HG03469 (cell line): Measurements from ENCODE around the gene MACROD2.

Source experiments
- ATAC-seq: cut with Tn5 transposase; IDR thresholded peaks from one replicate; pipeline ENCODE4 v1.9.1; 2021; ENCODE audit warnings: mild to moderate bottlenecking, moderate library complexity, moderate number of reproducible peaks; ENCODE audit not compliant: unreplicated experiment

The MACROD2 gene

DNA sequence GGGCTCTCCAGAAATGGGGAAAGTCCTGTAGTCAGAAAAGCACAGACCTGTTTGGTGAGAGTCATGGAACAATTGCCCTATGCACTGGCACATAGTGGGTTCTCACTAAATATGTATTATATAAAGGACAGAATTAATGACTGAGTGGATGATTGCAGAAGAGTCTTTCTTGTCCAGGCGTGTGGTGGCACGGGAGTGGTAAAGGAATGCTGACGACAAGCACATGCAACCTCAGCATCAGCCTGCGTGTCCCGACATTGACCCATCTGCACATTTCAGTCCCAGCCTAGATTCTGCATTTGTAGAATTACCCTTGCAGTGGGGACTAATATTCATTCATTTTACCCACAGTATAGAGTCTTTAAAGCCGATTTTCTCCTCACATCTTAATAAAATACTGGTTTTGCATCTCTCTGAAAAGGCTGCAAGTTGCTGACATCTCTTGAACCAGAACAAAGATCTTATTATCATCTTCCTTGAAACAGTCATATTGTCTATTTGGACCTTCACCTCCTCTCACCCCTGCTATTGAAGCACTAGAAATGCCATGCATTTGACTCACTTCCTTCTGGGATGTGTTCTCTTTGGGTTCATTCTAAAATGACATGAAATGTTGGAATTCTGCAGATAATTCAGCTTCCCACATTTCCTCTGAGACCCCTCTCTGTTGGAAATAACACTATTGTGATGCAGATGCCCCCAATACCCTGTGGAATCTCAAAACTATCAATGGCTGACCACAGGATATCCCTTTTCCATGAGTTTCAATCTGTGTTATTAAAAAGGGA is 1225.7 kb downstream of the MACROD2 start:
- ATAC-seq, result no peak

DNA sequence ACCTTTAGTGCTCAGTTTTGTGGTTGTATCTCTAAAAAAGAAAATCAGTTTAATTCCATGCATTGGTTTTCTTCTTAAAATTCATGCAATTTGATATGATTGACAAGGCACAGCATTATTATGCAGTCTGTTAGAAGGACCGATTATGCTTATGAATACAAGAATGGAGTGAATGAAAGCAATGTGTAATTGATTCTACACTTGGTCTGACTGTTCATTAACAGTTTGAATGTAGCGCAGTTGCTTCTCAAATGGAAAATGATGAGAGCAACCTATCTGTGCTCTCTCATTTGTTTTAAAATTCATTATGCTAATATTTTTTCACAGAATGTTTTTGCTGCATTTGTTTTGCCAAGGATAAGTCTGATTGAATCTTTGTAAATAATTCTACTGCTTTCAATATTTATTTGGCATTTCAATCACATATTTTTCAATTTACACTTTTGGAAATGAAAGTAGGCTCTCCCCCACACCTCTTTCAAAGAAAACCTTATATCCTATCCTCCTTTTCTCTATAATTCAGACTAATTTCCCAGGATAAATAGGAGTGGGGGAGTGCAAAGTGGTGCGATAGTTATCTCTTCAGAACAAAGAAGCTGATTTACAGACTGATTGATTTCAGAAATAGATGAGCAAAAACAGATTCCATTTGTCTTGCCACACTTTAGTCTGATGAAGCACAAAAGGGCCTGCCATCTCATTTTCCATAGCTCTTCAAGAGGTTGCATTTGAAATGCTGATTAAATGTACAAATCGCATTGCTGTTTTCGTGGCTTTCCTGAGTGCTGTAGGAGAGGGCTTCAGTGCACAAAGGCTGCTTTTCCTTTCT is 1227.4 kb downstream of the MACROD2 start:
- ATAC-seq, result no peak

DNA sequence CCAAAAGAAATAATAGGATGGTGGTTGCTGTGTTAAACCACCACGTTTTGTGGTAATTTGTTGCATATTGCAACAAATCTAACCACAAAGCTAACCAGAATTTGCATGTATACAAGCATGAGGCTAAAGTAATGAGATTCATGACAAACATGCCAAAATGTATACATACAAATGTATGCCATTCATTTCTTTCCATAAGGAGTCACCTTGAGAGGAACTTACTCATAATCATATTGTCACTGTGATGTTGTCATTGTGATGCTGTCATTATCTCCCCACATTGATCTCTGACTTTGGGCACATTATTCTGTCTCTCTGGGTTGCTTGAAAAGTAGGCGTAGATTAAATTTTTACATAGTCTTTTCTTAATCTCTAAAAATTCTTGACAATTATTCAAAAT is 1228.9 kb downstream of the MACROD2 start:
- ATAC-seq, result no peak

DNA sequence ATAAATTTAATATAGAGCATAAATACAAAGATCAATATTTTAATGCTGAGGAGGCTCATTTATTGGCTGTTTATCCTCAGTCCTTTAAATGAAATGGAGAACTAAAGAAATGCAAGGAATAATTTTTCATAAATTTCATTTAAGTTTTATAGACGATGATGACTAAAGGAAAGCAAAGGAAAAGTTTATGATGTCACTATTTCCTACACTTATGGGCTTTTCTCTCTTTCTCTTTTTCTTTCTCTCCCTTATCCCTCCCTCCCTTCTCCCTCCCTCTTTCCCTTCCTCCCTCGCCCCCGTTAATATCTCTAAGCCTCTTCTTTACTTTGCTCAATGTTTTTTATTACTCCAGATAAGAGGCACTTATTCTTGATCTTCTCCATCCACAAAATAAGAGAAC is 1231.8 kb downstream of the MACROD2 start:
- no peak for ATAC-seq

DNA sequence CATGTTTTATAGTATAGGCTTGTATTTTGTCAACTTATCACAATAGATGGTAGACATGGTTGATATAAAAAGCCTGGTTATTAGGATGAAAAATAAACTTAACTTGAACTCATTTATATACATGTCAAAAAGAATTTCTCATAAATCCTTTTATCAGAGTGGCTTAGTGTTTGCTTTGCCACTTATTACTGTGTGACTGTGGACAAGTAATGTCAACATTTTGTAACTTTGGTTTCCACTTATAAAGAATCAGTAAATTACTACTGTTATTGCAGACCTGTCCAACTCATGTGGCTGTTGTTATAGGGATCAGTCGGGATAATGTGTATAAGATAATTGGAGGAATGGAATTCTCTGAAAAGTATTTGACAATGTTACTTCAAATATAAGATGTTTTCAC is 1236.9 kb downstream of the MACROD2 start:
- no peak for ATAC-seq

DNA sequence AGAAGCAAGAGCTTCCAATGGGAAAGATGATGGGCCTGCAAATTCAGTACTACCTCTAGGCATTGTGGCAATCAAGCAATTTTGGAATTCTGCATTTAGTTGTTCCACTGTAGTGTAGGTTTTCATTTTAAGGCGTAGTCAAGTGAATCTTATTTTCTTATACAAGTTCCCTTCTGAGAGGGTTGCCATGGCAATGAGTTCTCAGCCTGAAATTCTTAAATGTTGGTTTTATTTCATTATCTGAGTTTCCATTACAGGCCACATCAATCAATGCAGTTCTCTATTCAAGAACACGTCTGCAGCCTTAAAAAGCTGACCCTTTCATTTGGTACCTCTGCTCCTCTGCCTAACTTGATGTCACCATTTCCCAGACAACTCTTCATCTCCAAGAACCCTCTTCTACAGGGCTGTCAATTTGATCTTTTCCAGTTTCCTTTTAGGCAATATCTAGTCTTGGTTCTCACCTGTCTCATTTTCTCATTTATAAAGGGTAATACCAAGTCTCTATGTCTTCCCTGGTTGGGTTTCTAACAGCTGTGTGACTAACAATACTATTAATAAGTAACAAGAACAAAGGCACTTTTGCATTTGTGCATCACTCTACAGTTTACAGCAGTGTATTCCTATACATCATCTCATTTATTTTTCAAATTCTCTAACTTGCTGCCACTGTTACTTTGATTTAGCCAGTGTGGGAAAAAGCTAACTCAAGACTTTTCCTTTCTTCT is 1240.3 kb downstream of the MACROD2 start:
- ATAC-seq, result no peak

DNA sequence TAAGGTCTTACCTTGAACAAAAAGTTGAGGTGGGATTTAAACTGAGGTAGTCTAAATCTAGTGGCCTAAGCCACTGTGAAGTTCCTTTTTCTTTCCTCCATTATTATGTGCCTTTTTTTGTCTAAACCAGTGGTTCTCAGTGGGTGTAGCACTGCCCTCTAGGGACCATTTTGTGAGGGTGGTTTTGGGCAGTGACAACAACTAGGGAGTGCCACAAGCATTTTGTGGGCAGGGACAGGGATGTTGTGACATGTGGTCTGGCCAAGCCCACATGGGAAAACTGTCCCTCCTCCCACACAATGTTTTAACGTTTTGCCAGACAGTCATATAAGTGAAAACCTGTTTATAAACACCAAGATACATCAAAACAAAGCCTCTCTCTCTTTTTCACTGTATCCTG is 1241.5 kb downstream of the MACROD2 start:
- ATAC-seq, result peak; percentile 80

DNA sequence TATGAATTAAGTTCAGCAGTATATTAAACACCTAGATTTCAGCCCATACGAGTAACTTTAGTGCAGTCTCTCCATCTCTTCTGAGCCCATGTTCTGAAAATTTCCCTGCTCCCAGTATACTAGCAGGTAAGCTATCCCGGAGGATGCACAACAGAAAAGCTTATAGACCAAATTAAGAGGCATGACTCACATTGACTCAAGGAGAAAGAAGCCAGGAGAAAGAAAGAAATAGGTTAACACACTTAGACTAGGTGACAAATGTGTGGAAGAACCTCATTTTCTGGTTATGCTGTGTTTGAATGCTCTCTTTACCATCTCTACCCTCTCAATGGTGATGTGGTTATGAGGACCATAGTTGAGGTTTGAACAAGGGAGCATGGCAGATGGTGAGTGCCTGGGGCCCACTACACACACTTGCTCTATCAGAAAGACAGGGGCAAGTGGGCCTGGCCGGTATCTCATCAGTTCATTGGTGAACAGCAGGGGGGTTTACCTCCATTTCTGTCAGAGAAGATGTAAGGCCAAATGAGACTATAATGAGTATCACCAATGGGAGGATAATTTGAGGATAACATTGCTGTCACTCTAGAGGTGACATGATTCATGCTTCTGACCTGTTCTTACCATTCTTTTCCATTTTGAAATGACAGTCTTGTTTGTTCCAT is 1244.4 kb downstream of the MACROD2 start:
- ATAC-seq, result no peak

DNA sequence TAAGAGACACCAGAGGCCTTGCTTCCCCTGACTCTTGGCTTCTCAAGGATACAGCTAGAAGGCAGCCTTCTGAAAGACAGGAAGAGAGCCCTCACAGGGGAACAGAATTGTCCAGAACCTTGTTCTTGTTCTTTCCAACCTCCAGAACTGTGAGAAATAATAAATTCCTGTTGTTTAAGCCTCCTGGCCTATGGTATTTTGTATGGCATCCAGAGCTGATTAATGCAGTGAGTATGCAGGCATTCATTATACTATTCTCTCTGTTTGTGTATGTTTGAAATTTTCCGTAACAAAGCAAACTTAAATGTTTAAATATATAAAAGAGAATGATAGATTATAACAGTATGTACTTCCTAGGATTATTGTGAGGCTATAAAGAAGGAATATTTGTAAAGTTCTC is 1245.5 kb downstream of the MACROD2 start:
- ATAC-seq, result no peak

DNA sequence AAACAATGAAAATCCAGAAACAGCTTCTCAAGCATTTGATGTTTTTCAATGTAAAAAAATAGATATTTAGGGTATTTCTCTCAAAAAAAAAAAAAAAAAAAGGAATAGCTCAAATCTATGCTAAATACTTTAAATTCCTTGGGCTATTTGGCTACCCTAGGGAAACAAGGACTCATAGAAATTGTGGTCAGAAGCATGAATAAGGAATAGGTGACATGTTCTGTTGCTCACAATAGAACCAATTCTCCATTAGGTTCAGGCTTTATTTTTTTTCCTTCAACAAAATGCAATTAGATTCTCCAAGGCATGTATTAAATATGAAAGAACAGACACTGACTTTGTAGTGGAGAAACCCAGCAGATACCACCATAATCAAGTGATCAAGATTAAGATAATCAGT is 1246.4 kb downstream of the MACROD2 start:
- ATAC-seq, result no peak

DNA sequence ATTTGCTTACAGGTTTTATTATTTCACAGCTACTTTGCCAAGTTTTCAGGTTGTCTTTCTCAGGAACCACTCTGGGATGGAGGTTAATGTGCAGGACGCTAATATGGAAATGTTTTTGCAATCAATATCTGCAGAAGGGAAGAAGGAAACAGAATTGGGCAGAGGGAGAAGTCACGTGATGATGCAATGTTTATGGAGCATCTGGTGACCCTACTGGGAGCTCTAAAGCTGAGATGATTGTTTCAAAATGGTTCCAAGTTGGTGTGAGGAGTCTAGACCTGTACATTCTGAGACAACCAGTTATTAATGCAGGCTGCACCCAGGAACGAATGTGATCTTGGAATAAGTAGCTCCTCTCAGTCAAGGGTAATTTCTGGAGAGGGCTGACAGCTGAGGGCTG is 1247.5 kb downstream of the MACROD2 start:
- no peak for ATAC-seq

DNA sequence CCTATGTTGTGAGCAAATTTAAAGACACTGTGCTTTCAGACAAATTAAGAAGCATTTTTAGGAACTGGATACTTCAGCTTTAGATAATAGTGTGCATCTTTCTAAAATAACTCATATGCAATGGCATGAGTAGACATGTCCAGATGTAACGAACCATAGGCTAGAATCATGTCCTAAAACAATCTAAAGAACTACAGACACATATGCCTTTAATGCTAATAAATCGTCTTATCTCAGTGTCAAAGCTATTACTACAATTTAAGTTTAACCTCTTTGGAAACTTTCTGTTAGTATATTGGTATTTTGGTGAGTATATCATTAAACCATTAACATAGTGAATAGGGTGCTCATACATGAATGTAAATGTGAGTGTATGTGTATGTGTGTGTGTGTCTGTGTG is 1250.6 kb downstream of the MACROD2 start:
- ATAC-seq, result no peak

DNA sequence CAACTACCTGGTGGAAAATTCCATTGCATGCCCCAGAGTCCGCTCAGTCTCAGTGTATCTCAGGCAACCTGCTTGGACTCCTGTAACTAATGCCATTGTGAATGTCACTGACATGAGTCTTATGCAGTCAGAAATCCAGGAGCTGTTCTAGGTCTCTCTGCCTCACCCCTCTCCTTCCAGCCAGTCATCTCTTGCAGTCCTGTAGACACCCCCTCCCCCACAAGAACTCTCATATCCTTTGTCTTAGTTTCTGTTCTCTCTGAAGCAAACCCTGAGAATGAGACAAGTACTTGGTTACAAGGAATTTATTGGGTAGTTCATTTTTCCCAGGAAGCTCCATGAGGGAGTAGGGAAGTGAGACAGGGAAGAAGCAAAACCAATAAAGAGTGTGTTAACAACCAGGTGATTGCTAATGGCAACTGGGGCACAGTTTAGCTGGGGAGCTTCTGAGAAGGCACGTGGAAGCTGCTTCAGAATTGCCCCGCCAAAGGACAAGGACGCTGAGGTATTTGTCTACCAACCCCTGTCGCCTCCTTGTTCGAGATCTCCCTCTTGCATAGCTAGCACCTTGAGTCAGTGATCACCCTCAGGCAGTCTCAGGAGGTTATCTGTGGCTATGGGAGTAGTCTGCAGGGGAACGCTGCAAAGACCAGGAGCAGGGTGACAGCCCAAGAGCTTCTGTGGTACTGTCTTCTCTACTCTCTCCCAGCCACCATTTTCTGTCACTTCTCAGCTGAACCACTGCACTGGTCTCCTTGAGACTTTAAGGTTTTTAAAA is 1253.5 kb downstream of the MACROD2 start:
- peak; percentile 44 for ATAC-seq

DNA sequence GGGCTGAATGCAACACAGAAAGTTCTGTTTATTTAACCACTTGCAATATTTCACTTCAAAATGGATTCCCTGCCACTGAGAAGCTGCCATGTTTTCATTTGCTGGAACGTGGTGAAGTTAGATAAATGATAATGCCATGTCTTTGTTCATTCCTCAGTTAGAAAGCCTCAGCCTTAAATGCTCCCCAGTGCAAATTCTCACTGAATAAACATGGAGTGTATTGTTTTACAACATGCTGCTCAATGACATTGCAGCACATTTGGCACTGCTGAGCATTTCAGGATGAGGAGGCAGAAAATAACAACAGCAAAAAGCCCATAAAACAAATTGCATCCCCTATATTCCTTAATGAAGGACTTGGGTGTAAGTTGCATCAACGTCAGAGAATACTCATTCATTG is 1255.9 kb downstream of the MACROD2 start:
- ATAC-seq, result no peak

DNA sequence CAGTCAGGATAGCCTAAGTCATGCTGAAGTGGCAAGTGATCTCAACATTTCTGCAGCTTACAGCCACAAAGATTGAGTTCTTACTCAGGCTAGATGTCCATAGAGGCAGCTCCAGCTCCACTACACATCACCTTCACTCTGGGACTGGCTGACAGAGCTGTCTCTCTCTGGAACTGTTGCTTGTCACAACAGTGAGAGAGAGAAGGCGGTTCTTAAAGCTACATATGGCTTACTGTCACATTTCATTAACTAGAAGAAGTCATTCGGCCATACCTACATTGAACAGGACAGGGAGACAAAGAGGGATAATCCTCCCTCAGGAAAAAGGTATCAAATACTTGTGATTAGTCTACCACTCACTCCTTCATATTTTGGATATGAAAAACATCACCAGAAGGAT is 1257.0 kb downstream of the MACROD2 start:
- no peak for ATAC-seq

DNA sequence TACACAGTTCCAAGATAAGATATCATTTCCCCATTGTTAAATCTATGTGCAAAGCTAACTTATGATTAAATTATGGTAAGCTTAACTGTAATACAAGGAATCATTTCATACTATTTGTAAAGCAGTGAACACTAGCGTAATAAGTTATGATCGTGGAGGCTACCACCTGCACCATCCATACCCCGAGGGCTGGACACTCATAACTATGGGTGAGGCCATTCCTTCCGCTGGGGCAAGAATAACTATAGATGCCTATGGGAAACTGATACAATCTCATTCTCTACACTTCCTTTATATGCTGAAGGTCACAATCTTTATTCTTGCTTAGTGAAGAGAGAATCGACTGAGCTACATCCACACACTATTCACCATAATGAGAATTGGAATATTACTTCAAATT is 1258.1 kb downstream of the MACROD2 start:
- ATAC-seq, result no peak

DNA sequence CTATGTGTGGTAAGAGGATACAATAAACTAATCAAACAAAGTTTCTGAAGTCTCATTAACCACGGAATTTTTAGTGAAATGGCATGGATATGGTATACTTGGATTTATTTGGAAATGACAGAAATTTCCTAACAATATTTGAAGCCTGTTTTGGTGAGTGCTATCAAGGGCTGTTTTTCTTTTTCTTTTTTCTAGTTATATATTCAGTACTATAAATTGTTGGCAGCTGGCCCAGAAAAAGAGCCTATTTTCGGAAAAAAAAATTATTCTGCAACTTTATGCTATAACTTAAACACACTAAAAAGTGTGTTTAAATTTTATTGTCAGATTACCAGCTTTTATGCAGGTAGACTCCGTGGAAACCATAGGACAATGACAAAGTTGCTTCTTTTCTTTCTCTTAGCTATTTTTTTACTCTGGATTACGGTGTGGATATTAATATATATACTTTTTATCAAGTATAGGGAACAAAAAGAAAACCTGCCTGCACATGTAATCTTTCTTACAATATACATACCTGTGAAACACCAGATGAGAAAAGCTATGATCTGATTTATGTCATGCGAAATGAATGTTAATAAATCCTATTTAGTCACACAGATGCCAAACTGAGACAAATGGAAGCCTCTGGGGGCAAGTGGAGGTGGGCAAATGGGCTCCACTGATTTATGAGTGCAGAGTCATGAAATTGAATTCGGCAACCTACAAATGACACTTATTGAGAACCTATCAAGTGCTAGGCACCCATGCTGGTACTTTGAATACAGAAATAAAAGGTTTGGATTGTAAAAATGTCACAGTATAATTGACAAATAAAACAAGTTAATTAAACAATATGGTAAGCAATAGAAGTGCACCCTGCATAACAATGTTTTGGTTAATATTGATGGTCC is 1261.6 kb downstream of the MACROD2 start:
- ATAC-seq, result no peak

DNA sequence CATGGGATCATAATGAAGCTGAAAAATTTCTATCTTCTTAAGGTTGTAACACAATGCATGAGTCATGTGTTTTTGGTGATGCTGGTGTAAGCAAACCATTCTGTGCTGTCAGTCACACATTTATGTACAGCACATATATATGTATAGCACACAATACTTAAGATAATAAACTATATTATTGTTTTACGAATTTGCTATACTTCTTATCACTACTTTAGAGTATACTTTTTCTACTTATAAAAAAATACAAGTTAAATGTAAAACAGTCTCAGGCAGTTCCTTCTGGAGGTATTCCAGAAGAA is 1262.2 kb downstream of the MACROD2 start:
- no peak for ATAC-seq

DNA sequence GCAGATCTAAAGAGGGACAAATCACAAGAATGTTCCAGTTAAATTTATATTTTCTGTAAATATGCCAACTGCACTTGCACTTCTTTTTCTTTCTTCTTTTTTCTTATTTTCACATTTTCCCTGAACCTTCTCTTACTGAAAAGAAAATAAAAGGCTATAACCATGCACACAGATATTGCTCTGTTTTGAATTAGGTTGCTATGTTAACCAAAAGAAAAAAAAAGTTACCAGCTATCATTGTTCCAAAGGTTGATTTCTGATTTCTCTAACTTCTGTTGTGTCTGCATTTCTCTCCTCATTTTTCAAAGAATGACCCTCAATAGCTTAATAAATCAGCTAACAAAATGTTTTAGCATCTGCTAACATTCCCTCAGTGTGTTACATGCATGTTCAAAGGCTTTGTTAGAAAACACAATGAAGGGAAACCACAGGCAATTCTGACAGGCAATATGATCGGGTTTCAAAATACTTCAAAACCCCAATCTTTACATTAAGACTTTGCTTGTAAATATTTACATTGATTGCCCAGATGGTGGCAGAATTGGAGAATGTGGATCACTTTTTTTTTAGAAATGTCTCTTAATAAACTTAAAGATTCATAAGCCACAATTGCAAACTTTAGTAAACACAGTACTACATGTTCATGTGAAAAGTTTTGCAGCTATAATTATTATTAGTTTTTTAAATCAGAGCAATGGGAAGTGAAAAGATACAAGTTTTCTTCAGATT is 1270.4 kb downstream of the MACROD2 start:
- no peak for ATAC-seq
